B cell (primary cell): ENCODE results near the gene TIMM44. TPM values are rescaled to one million over a fixed set of nuclear protein-coding genes. Genes with fewer than 3 reads are reported as not detected.

Source experiments
- ATAC-seq: fragments of 200-7000 bp; cut with Tn5 transposase; one replicate; pipeline ENCODE4 v1.10.0; 2021; ENCODE audit warnings: low read depth, mild to moderate bottlenecking, moderate number of reproducible peaks, moderate library complexity
- CTCF ChIA-PET: fragments of 350-600 bp; sonication (Branson Sonifier 250); formaldehyde crosslinking; loops from one replicate; lab custom pipeline; 2021; ENCODE audit warnings: antibody characterized with exemption, inconsistent platforms; lab: Charles Lee
- POLR2A ChIA-PET: fragments of 350-600 bp; sonication (Branson Sonifier 250); formaldehyde crosslinking; loops from one replicate; lab custom pipeline; 2021; ENCODE audit warnings: antibody characterized with exemption; lab: Charles Lee
- DNase-seq: peaks from one replicate; pipeline ENCODE4 v3.0.0; 2013
- H2AFZ ChIP-seq: 2 replicates; pipeline ENCODE4 v1.6.1; 2012; ENCODE audit warnings: mild to moderate bottlenecking, low read depth, low read length; ENCODE audit not compliant: insufficient read depth, poor library complexity, severe bottlenecking
- H3K27ac ChIP-seq, 2 donors: 1 replicate in 1 of 2; 2 replicates in 1 of 2; pipeline ENCODE4 v1.5.1; 2012 to 2013; ENCODE audit warnings: low read length in 2 of 2, mild to moderate bottlenecking in 2 of 2, moderate library complexity in 1 of 2
- H3K27me3 ChIP-seq, 4 experiments: fragments of 200-600 bp in 1 of 4; sonication (generic) in 1 of 4; replicated peaks in 1 of 4; 1 replicate in 2 of 4; 2 replicates in 2 of 4; pipeline versions ENCODE4 v1.6.1 to v1.7.0; 2013 to 2016; ENCODE audit warnings: low read length in 3 of 4, mild to moderate bottlenecking in 2 of 4, mixed read lengths in 1 of 4, moderate library complexity in 1 of 4; ENCODE audit not compliant: insufficient read depth in 4 of 4, control insufficient read depth in 3 of 4; ENCODE audit errors: control extremely low read depth in 1 of 4
- H3K36me3 ChIP-seq, 2 experiments: replicated peaks in 1 of 2; 1 replicate in 1 of 2; 2 replicates in 1 of 2; pipeline versions ENCODE4 v1.6.1 to v1.7.1; 2013; ENCODE audit warnings: low read length in 1 of 2; ENCODE audit not compliant: insufficient read depth in 2 of 2, control insufficient read depth in 1 of 2; ENCODE audit errors: control extremely low read depth in 1 of 2, extremely low read depth in 1 of 2
- H3K4me1 ChIP-seq, 2 donors: fragments of 200-600 bp in 1 of 2; sonication (generic) in 1 of 2; 1 replicate in 1 of 2; 2 replicates in 1 of 2; pipeline versions ENCODE4 v1.5.1 to v1.6.1; 2013 to 2017; ENCODE audit warnings: low read length in 2 of 2; ENCODE audit not compliant: control insufficient read depth in 2 of 2, insufficient read depth in 2 of 2
- H3K4me2 ChIP-seq: replicated peaks from 2 replicates; pipeline ENCODE3; 2012; ENCODE audit warnings: mild to moderate bottlenecking, low read depth, low read length; ENCODE audit not compliant: poor library complexity, severe bottlenecking
- H3K4me3 ChIP-seq, 5 experiments: fragments of 200-600 bp in 1 of 5; sonication (generic) in 1 of 5; 1 replicate in 3 of 5; 2 replicates in 2 of 5; pipeline versions ENCODE4 v1.5.1 to v1.7.0; 2011 to 2016; ENCODE audit warnings: low read length in 4 of 5, mild to moderate bottlenecking in 4 of 5, low read depth in 2 of 5, control low read depth in 1 of 5, moderate library complexity in 1 of 5; ENCODE audit not compliant: insufficient read depth in 1 of 5; ENCODE audit errors: control extremely low read depth in 1 of 5, extremely low read depth in 1 of 5
- H3K79me2 ChIP-seq: fragments of 200-600 bp; sonication (generic); one replicate; pipeline ENCODE4 v1.6.0; 2016; ENCODE audit warnings: low read length; ENCODE audit not compliant: control insufficient read depth, insufficient read depth
- H3K9ac ChIP-seq: fragments of 200-600 bp; sonication (generic); 2 replicates; pipeline ENCODE4 v1.6.1; 2017; ENCODE audit warnings: mild to moderate bottlenecking, low read length, moderate library complexity
- H3K9me3 ChIP-seq, 3 donors: one replicate each; pipeline versions ENCODE4 v1.6.1 to v1.7.1; 2013; ENCODE audit warnings: low read length in 2 of 3; ENCODE audit not compliant: control insufficient read depth in 2 of 3, insufficient read depth in 1 of 3; ENCODE audit errors: control extremely low read depth in 1 of 3
- H4K20me1 ChIP-seq: 2 replicates; pipeline ENCODE4 v1.6.0; 2012; ENCODE audit warnings: mild to moderate bottlenecking, low read length; ENCODE audit not compliant: insufficient read depth, control insufficient read depth, poor library complexity, severe bottlenecking
- H3K27ac Mint-ChIP-seq: one replicate; pipeline ENCODE4 v1.8.0; 2021; ENCODE audit warnings: mixed read lengths
- H3K27me3 Mint-ChIP-seq: one replicate; pipeline ENCODE4 v1.8.0; 2021; ENCODE audit warnings: mixed read lengths
- H3K4me1 Mint-ChIP-seq: one replicate; pipeline ENCODE4 v1.8.0; 2021; ENCODE audit warnings: mixed read lengths
- H3K4me3 Mint-ChIP-seq: one replicate; pipeline ENCODE4 v1.8.0; 2021; ENCODE audit warnings: mixed read lengths
- H3K9me3 Mint-ChIP-seq: one replicate; pipeline ENCODE4 v1.8.0; 2022; ENCODE audit warnings: mixed read lengths; ENCODE audit not compliant: insufficient read depth
- CTCF ChIP-seq: fragments of 200-600 bp; IDR thresholded peaks from one replicate; pipeline ENCODE4 v1.8.0; 2022; ENCODE audit warnings: antibody characterized with exemption, mild to moderate bottlenecking
- EZH2 ChIP-seq: IDR thresholded peaks from 2 replicates; pipeline ENCODE4 v1.6.1; 2012; ENCODE audit warnings: borderline replicate concordance, low read depth, mild to moderate bottlenecking, moderate library complexity, low read length; ENCODE audit not compliant: insufficient read depth, poor library complexity, severe bottlenecking
- WGBS: methylation state at CpG from one replicate; pipeline ENCODE4 v1.1.5; 2013; ENCODE audit warnings: missing lambda C conversion rate; ENCODE audit not compliant: insufficient coverage; 5-methylcytosine and 5-hydroxymethylcytosine counted together
- intact Hi-C: fragments of 100-400 bp; cut with micrococcal nuclease; formaldehyde crosslinking; loops from one replicate; pipeline ENCODE4 v1.10.0; 2022
- polyA plus RNA-seq: library from polyadenylated mRNA; depleted of rRNA; stranded (reverse); fragments of >200 nt; gene quantifications from 2 replicates; pipeline ENCODE4 v1.2.3, GENCODE V29; 2012
- total RNA-seq, 2 donors: library from RNA; stranded (reverse); fragments of 120-200 nt in 1 of 2; gene quantifications; 1 replicate in 1 of 2; 2 replicates in 1 of 2; pipeline versions ENCODE4 v1.2.3 to v1.2.4, GENCODE V29; 2013 to 2022

The TIMM44 gene
- total and polyA plus RNA-seq, 2 donors (not counting 1 experiment from before 2014, with no cell fraction given) = 48.9 to 66.5 TPM

DNA sequence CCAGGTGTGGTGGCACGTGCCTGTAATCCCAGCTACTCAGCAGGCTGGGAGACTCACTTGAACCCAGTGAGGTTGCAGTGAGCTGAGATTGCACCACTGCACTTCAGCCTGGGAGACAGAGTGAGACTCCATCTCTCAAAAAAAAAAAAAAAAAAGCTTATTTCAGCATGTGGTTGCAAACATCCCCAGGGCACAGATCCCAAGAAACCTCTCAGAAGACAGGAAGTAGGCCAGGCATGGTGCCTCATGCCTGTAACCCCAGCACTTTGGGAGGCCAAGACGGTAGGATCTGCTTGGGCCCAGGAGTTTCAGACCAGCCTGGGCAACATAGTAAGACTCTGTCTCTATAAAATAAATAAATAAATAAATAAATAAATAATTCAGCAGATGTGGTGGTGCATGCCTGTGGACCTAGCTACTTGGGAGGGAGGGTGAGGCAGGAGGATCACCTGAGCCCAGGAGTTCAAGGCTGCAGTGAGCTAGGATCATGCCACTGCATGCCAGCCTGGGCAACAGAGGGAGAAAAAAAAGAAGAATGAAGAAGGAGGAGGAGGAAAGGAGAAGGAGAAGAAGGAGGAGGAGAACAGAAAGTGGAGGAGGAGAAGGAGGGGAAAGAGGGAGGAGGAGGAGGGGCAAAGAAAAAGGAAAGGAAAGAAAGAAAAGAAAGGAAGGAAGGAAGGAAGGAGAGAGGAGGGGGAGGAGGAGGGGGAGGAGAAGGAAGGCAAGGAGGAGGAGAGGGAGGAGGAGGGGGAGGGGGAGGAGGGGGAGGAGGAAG lies 59.5 kb downstream of the TIMM44 start:
- Mint-ChIP-seq H3K27me3 (peaks cover 9% of the 10 kb centered on the region), H3K9me3 (no peaks in the 10 kb centered on the region), H3K4me3 (no peak overlapping the region), H3K4me1 (no peaks in the 10 kb centered on the region), H3K27ac (no peak overlapping the region)
- no peaks in the 10 kb centered on the region for H4K20me1 ChIP-seq
- H3K4me2 ChIP-seq = no peak overlapping the region
- no peak overlapping the region for H2AFZ ChIP-seq
- no peaks in the 10 kb centered on the region for H3K79me2 ChIP-seq
- H3K27ac ChIP-seq = no peak overlapping the region
- CTCF ChIA-PET = interaction anchor here (0.7 kb wide), 2 partner anchors 228 to 471 kb away, joined by 3 to 4 read pairs; no protein-coding TSS in a partner anchor
- TF ChIP-seq EZH2 = no peak
- no peak overlapping the region for H3K9ac ChIP-seq
- DNase-seq = no peak
- H3K4me1 ChIP-seq = peaks cover 0 to 4% of the 10 kb centered on the region in 2 donors
- WGBS = no CpG with 5 or more reads among the region's 2 CpGs
- H3K36me3 ChIP-seq = no peaks in the 10 kb centered on the region
- H3K9me3 ChIP-seq = peaks cover 0 to 5% (median 0%) of the 10 kb centered on the region in 3 donors
- ATAC-seq = no peak
- H3K27me3 ChIP-seq = peaks cover 0 to 22% (median 5%) of the 10 kb centered on the region in 4 experiments
- H3K4me3 ChIP-seq = no peak overlapping the region
- POLR2A ChIA-PET = no interaction called here
- intact Hi-C loops = no loop called here

DNA sequence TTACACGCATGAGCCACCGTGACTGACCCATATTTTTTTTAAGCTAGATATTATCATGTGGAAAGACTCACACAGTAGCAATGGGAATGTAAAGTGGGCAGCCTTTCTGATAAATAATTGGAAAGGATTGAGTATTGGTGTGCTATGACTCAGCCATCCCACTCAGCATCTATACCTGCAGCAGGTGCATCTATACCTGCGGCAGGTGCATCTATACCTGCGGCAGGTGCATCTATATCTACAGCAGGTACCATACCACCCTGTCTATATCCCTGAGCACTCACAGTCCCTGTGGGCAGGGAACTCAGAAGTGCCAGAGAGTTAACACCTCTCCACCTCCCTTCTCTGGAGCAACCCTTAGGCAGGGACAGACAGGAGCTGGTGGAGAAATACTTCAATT lies 60.4 kb downstream of the TIMM44 start:
- no peak overlapping the region for H2AFZ ChIP-seq
- 93% methylated on average over 2 of the region's 4 CpGs for WGBS
- no peak overlapping the region for H3K9ac ChIP-seq
- Mint-ChIP-seq H3K27me3 (peaks cover 5% of the 10 kb centered on the region), H3K27ac (no peak overlapping the region), H3K4me1 (no peaks in the 10 kb centered on the region), H3K9me3 (no peaks in the 10 kb centered on the region), H3K4me3 (no peak overlapping the region)
- ATAC-seq (no peak), DNase-seq (no peak)
- TF ChIP-seq CTCF = no peak
- TF ChIP-seq EZH2 = no peak
- H3K79me2 ChIP-seq = no peaks in the 10 kb centered on the region
- intact Hi-C loops = no loop called here
- no peaks in the 10 kb centered on the region for H4K20me1 ChIP-seq
- H3K36me3 ChIP-seq = no peaks in the 10 kb centered on the region
- H3K27me3 ChIP-seq = peaks cover 0 to 13% (median 1%) of the 10 kb centered on the region in 4 experiments
- H3K4me2 ChIP-seq = no peak overlapping the region
- H3K9me3 ChIP-seq = peaks cover 0 to 5% (median 0%) of the 10 kb centered on the region in 3 donors
- no peak overlapping the region for H3K4me3 ChIP-seq
- no peak overlapping the region for H3K27ac ChIP-seq
- no peaks in the 10 kb centered on the region for H3K4me1 ChIP-seq
- ChIA-PET CTCF (interaction anchor here (0.6 to 2.4 kb wide), 3 partner anchors 14 to 472 kb away, joined by 3 to 10 read pairs (median 3); no protein-coding TSS in a partner anchor), POLR2A (no interaction called here)
